Duodenal mucosa (tissue), 2 donors: ENCODE results near the gene ANKUB1.
"Not testable (repeated sequence)": the region's sequence is repeated elsewhere in the genome, so short reads cannot be mapped to it uniquely, and the experiment has no call there.

Experiments
- H3K27ac ChIP-seq: one replicate; pipeline ENCODE4 v1.7.0; 2013; ENCODE audit warnings: low read depth, low read length
- H3K27me3 ChIP-seq, 2 donors: one replicate each; pipeline ENCODE4 v1.7.0; 2013; ENCODE audit warnings: low read length in 2 of 2, control low read depth in 1 of 2; ENCODE audit not compliant: insufficient read depth in 2 of 2, control insufficient read depth in 1 of 2
- H3K36me3 ChIP-seq, 2 donors: one replicate each; pipeline ENCODE4 v1.7.0; 2013; ENCODE audit warnings: low read length in 2 of 2, control low read depth in 1 of 2; ENCODE audit not compliant: insufficient read depth in 2 of 2, control insufficient read depth in 1 of 2
- H3K4me1 ChIP-seq, 2 donors: one replicate each; pipeline ENCODE4 v1.7.0; 2013; ENCODE audit warnings: low read length in 2 of 2, control low read depth in 1 of 2; ENCODE audit not compliant: insufficient read depth in 2 of 2, control insufficient read depth in 1 of 2
- H3K4me3 ChIP-seq, 2 donors: one replicate each; pipeline ENCODE4 v1.7.0; 2013; ENCODE audit warnings: low read length in 2 of 2, low read depth in 1 of 2
- H3K9ac ChIP-seq, 2 donors: one replicate each; pipeline ENCODE4 v1.7.0; 2013; ENCODE audit warnings: low read length in 2 of 2, low read depth in 1 of 2
- H3K9me3 ChIP-seq, 2 donors: one replicate each; pipeline ENCODE4 v1.7.0; 2013; ENCODE audit warnings: low read length in 2 of 2, control low read depth in 1 of 2; ENCODE audit not compliant: control insufficient read depth in 1 of 2

ANKUB1 gene

GRCh38 chr3:149792452-149793270, at the start of gene ANKUB1:
TSS of gene ANKUB1 (minus strand) at chr3:149792554. CDS start at chr3:149792366, 188 bp downstream.
- no peaks in the 10 kb centered on the region for H3K36me3 ChIP-seq
- no peak within 1 kb of the TSS for H3K9ac ChIP-seq
- H3K27me3 ChIP-seq, result no peaks in the 10 kb centered on the region
- no peaks in the 10 kb centered on the region for H3K9me3 ChIP-seq
- H3K27ac ChIP-seq, result no peak within 1 kb of the TSS
- H3K4me1 ChIP-seq, result no peaks in the 10 kb centered on the region
- no peak within 1 kb of the TSS for H3K4me3 ChIP-seq

- no peak overlapping the region for H3K9ac ChIP-seq
- H3K4me3 ChIP-seq, result no peak overlapping the region
- peaks cover 9 to 14% of the 10 kb centered on the region in 2 donors for H3K9me3 ChIP-seq
- peaks cover 0 to 9% of the 10 kb centered on the region in 2 donors for H3K4me1 ChIP-seq
- no peaks in the 10 kb centered on the region for H3K27me3 ChIP-seq
- no peaks in the 10 kb centered on the region for H3K36me3 ChIP-seq
- H3K27ac ChIP-seq, result no peak overlapping the region
These were observed 47.5 kb upstream of the ANKUB1 start for GRCh38 chr3:149839896-149840295.

GRCh38 chr3:149839469-149839868, 47.1 kb upstream of the ANKUB1 start:
- H3K4me1 ChIP-seq, H3K27me3 ChIP-seq, H3K27ac ChIP-seq, H3K4me3 ChIP-seq, H3K36me3 ChIP-seq, H3K9ac ChIP-seq: not testable (repeated sequence)
- H3K9me3 ChIP-seq, result peaks cover 12 to 18% of the 10 kb centered on the region in 2 donors

GRCh38 chr3:149838491-149838890, 46.1 kb upstream of the ANKUB1 start:
- not testable (repeated sequence) for H3K27me3 ChIP-seq, H3K4me1 ChIP-seq, H3K9ac ChIP-seq, H3K4me3 ChIP-seq, H3K27ac ChIP-seq, H3K36me3 ChIP-seq
- peaks cover 15 to 26% of the 10 kb centered on the region in 2 donors for H3K9me3 ChIP-seq

GRCh38 chr3:149833241-149833640, 40.9 kb upstream of the ANKUB1 start:
- H3K4me3 ChIP-seq, result no peak overlapping the region
- H3K36me3 ChIP-seq, result peaks cover 0 to 3% of the 10 kb centered on the region in 2 donors
- no peaks in the 10 kb centered on the region for H3K4me1 ChIP-seq
- H3K27me3 ChIP-seq, result no peaks in the 10 kb centered on the region
- no peak overlapping the region for H3K9ac ChIP-seq
- no peak overlapping the region for H3K27ac ChIP-seq
- peaks cover 31 to 54% of the 10 kb centered on the region in 2 donors for H3K9me3 ChIP-seq

GRCh38 chr3:149832086-149832485, 39.7 kb upstream of the ANKUB1 start:
- H3K27me3 ChIP-seq, result no peaks in the 10 kb centered on the region
- no peaks in the 10 kb centered on the region for H3K4me1 ChIP-seq
- peaks cover 30 to 43% of the 10 kb centered on the region in 2 donors for H3K9me3 ChIP-seq
- no peak overlapping the region for H3K27ac ChIP-seq
- peak overlapping the region in 1 of 2 donors; percentile 14 for H3K4me3 ChIP-seq
- no peak overlapping the region for H3K9ac ChIP-seq
- peaks cover 0 to 3% of the 10 kb centered on the region in 2 donors for H3K36me3 ChIP-seq

GRCh38 chr3:149831321-149831720, 39.0 kb upstream of the ANKUB1 start:
- no peaks in the 10 kb centered on the region for H3K27me3 ChIP-seq
- no peak overlapping the region for H3K4me3 ChIP-seq
- H3K9me3 ChIP-seq, result peaks cover 25 to 43% of the 10 kb centered on the region in 2 donors
- H3K4me1 ChIP-seq, result no peaks in the 10 kb centered on the region
- no peak overlapping the region for H3K9ac ChIP-seq
- H3K36me3 ChIP-seq, result peaks cover 0 to 3% of the 10 kb centered on the region in 2 donors
- no peak overlapping the region for H3K27ac ChIP-seq

- no peak overlapping the region for H3K4me3 ChIP-seq
- no peak overlapping the region for H3K9ac ChIP-seq
- H3K4me1 ChIP-seq, result no peaks in the 10 kb centered on the region
- no peak overlapping the region for H3K27ac ChIP-seq
- no peaks in the 10 kb centered on the region for H3K27me3 ChIP-seq
- peaks cover 25 to 43% of the 10 kb centered on the region in 2 donors for H3K9me3 ChIP-seq
- H3K36me3 ChIP-seq, result peaks cover 0 to 3% of the 10 kb centered on the region in 2 donors
These were observed 38.5 kb upstream of the ANKUB1 start for GRCh38 chr3:149830902-149831301.

GRCh38 chr3:149829631-149830030, 37.3 kb upstream of the ANKUB1 start:
- H3K27ac ChIP-seq, H3K9ac ChIP-seq, H3K4me1 ChIP-seq, H3K27me3 ChIP-seq, H3K4me3 ChIP-seq, H3K36me3 ChIP-seq: not testable (repeated sequence)
- H3K9me3 ChIP-seq, result peaks cover 24 to 40% of the 10 kb centered on the region in 2 donors

GRCh38 chr3:149828390-149828789, 36.0 kb upstream of the ANKUB1 start:
- Histone ChIP-seq H3K4me1 (no peaks in the 10 kb centered on the region), H3K27me3 (no peaks in the 10 kb centered on the region), H3K9ac (no peak overlapping the region), H3K27ac (no peak overlapping the region), H3K36me3 (peaks cover 0 to 3% of the 10 kb centered on the region in 2 donors), H3K4me3 (no peak overlapping the region), H3K9me3 (peaks cover 19 to 30% of the 10 kb centered on the region in 2 donors)
